Right cardiac atrium (tissue), 5 donors: Measurements from ENCODE around the gene OR52B2. TPM values are rescaled to one million over a fixed set of nuclear protein-coding genes. Genes with fewer than 3 reads are reported as not detected.
"Not testable (repeated sequence)": the region's sequence is repeated elsewhere in the genome, so short reads cannot be mapped to it uniquely, and the experiment has no call there.

Experiments
- ATAC-seq, 2 donors: fragments of 200-7000 bp; cut with Tn5 transposase; one replicate each; pipeline versions ENCODE4 v1.8.0 to v1.9.1; 2020; ENCODE audit warnings: moderate library complexity in 2 of 2, mild to moderate bottlenecking in 1 of 2
- DNase-seq, 3 donors: peaks; one replicate each; pipeline ENCODE4 v3.0.0-alpha.2; 2020
- H3K27ac ChIP-seq: one replicate; pipeline ENCODE4 v1.5.1; 2013; ENCODE audit warnings: mild to moderate bottlenecking, low read length, control low read depth, moderate library complexity
- H3K27me3 ChIP-seq: one replicate; pipeline ENCODE4 v1.6.1; 2013; ENCODE audit not compliant: control insufficient read depth, insufficient read depth
- H3K4me1 ChIP-seq: one replicate; pipeline ENCODE4 v1.6.1; 2013; ENCODE audit warnings: low read length; ENCODE audit not compliant: control insufficient read depth, insufficient read depth
- H3K4me3 ChIP-seq: one replicate; pipeline ENCODE4 v1.5.1; 2013; ENCODE audit warnings: low read length, control low read depth
- H3K9me3 ChIP-seq: one replicate; pipeline ENCODE4 v1.6.1; 2013; ENCODE audit warnings: low read length; ENCODE audit not compliant: control insufficient read depth
- WGBS: extraction: QIAGEN DNeasy Blood & Tissue Kit; methylation state at CpG from one replicate; pipeline ENCODE4 v1.1.7; 2013; 5-methylcytosine and 5-hydroxymethylcytosine counted together
- intact Hi-C, 4 donors: fragments of 100-400 bp; cut with DNase I; formaldehyde crosslinking; loops; one replicate each; pipeline versions ENCODE4 v1.11.0 to v1.14.0; 2022 to 2023
- polyA plus RNA-seq: library from polyadenylated mRNA; stranded (reverse); fragments of 200-250 nt; gene quantifications from one replicate; pipeline ENCODE4 v1.2.3, GENCODE V29; 2013
- total RNA-seq, 4 donors: library from RNA; stranded (reverse); fragmentation: NEBNext Ultra II Directional; extraction: Animal tissue kit (Norgen Biotek cat#: 25700); gene quantifications; one replicate each; pipeline ENCODE4 v1.2.1, GENCODE V29; 2021
- donor health status: healthy with polysubstance abuse.
- donor health status: DM: no; HTN: yes; CAD: no.
- donor health status: DM: no; HTN: no; CAD: no.
- donor health status: DM: no; HTN: yes; CAD: no; lungs with severe emphysema.
- donor health status: DM: yes; HTN: yes; CAD: no.

OR52B2 gene
- total and polyA plus RNA-seq, 5 donors: not detected

GRCh38 chr11:6151117-6151516 lies 19.0 kb downstream of the OR52B2 start:
- H3K27ac ChIP-seq: no peak overlapping the region
- no peaks in the 10 kb centered on the region for H3K4me1 ChIP-seq
- intact Hi-C loops: no loop called here
- H3K4me3 ChIP-seq: no peak overlapping the region
- DNase-seq (no peak), ATAC-seq (no peak)
- 28% methylated on average over 1 of the region's 1 CpG for WGBS
- no peaks in the 10 kb centered on the region for H3K9me3 ChIP-seq
- H3K27me3 ChIP-seq: no peaks in the 10 kb centered on the region

- WGBS: 59% methylated on average over 15 of the region's 21 CpGs
- ATAC-seq: not testable (repeated sequence)
These were observed 26.4 kb downstream of the OR52B2 start for GRCh38 chr11:6143737-6144136.

GRCh38 chr11:6142936-6143335 lies 27.2 kb downstream of the OR52B2 start:
- DNase-seq: no peak
- Histone ChIP-seq H3K4me1 (no peaks in the 10 kb centered on the region), H3K27ac (no peak overlapping the region), H3K27me3 (no peaks in the 10 kb centered on the region), H3K9me3 (no peaks in the 10 kb centered on the region), H3K4me3 (no peak overlapping the region)
- intact Hi-C loops: no loop called here
- ATAC-seq: no peak

More at GRCh38 chr11:6143737-6144136, 26.4 kb downstream of the OR52B2 start:
- intact Hi-C loops, H3K27ac ChIP-seq, H3K4me1 ChIP-seq, DNase-seq, H3K27me3 ChIP-seq, H3K9me3 ChIP-seq, H3K4me3 ChIP-seq: not testable (repeated sequence)

GRCh38 chr11:6135936-6136335 lies 34.2 kb downstream of the OR52B2 start:
- H3K4me1 ChIP-seq, H3K9me3 ChIP-seq, ATAC-seq, DNase-seq, H3K27ac ChIP-seq, H3K4me3 ChIP-seq, intact Hi-C loops, H3K27me3 ChIP-seq: not testable (repeated sequence)
- WGBS: 38% methylated on average over 2 of the region's 2 CpGs

GRCh38 chr11:6132431-6132830 lies 37.7 kb downstream of the OR52B2 start:
- no peak overlapping the region for H3K27ac ChIP-seq
- H3K27me3 ChIP-seq: no peaks in the 10 kb centered on the region
- no peaks in the 10 kb centered on the region for H3K4me1 ChIP-seq
- no peak for ATAC-seq
- intact Hi-C loops: no loop called here
- 88% methylated on average over 1 of the region's 1 CpG for WGBS
- H3K9me3 ChIP-seq: no peaks in the 10 kb centered on the region
- no peak for DNase-seq
- H3K4me3 ChIP-seq: no peak overlapping the region

- no peaks in the 10 kb centered on the region for H3K9me3 ChIP-seq
- no peak overlapping the region for H3K4me3 ChIP-seq
- intact Hi-C loops: no loop called here
- H3K27me3 ChIP-seq: no peaks in the 10 kb centered on the region
- no peak for ATAC-seq
- DNase-seq: no peak
- H3K4me1 ChIP-seq: no peaks in the 10 kb centered on the region
- H3K27ac ChIP-seq: no peak overlapping the region
- WGBS: 40% methylated on average over 1 of the region's 1 CpG
These were observed 40.5 kb downstream of the OR52B2 start for GRCh38 chr11:6129635-6130034.

- Histone ChIP-seq H3K27me3 (no peaks in the 10 kb centered on the region), H3K4me1 (no peaks in the 10 kb centered on the region), H3K27ac (no peak overlapping the region), H3K4me3 (no peak overlapping the region), H3K9me3 (no peaks in the 10 kb centered on the region)
- ATAC-seq (no peak), DNase-seq (no peak)
- WGBS: 86% methylated on average over 1 of the region's 1 CpG
- intact Hi-C loops: no loop called here
These were observed 41.1 kb downstream of the OR52B2 start for GRCh38 chr11:6129011-6129410.

GRCh38 chr11:6127881-6128280 lies 42.2 kb downstream of the OR52B2 start:
- H3K4me1 ChIP-seq: no peaks in the 10 kb centered on the region
- H3K4me3 ChIP-seq: no peak overlapping the region
- no peak overlapping the region for H3K27ac ChIP-seq
- DNase-seq (no peak), ATAC-seq (no peak)
- 65% methylated on average over 4 of the region's 4 CpGs for WGBS
- no peaks in the 10 kb centered on the region for H3K27me3 ChIP-seq
- H3K9me3 ChIP-seq: no peaks in the 10 kb centered on the region
- intact Hi-C loops: no loop called here

- no peak for ATAC-seq
- Histone ChIP-seq H3K4me1 (no peaks in the 10 kb centered on the region), H3K9me3 (no peaks in the 10 kb centered on the region), H3K4me3 (no peak overlapping the region), H3K27ac (no peak overlapping the region), H3K27me3 (no peaks in the 10 kb centered on the region)
- no peak for DNase-seq
- 46% methylated on average over 3 of the region's 3 CpGs for WGBS
- intact Hi-C loops: no loop called here
These were observed 45.9 kb downstream of the OR52B2 start for GRCh38 chr11:6124245-6124644.

Other genes starting within 250 kb of the OR52B2 start
- not detected for gene OR56A3, start 228.1 kb downstream of the OR52B2 start, total RNA-seq
- gene OR56A3, start 228.1 kb downstream of the OR52B2 start, polyA plus RNA-seq: not detected
- gene OR56A5, start 201.8 kb downstream of the OR52B2 start, total RNA-seq: not detected
- not detected for gene OR56A5, start 201.8 kb downstream of the OR52B2 start, polyA plus RNA-seq
- gene OR52L1, start 183.3 kb downstream of the OR52B2 start, total RNA-seq: not detected
- not detected for gene OR52L1, start 183.3 kb downstream of the OR52B2 start, polyA plus RNA-seq
- gene OR56A4, start 163.4 kb downstream of the OR52B2 start, total RNA-seq: not detected
- not detected for gene OR56A4, start 163.4 kb downstream of the OR52B2 start, polyA plus RNA-seq
- not detected for gene OR56A1, start 139.6 kb downstream of the OR52B2 start, total RNA-seq
- not detected for gene OR56A1, start 139.6 kb downstream of the OR52B2 start, polyA plus RNA-seq
- gene OR56B4, start 62.6 kb downstream of the OR52B2 start, total RNA-seq: not detected
- gene OR56B4, start 62.6 kb downstream of the OR52B2 start, polyA plus RNA-seq: not detected
- gene OR52W1, start 28.9 kb upstream of the OR52B2 start, total RNA-seq: not detected
- gene OR52W1, start 28.9 kb upstream of the OR52B2 start, polyA plus RNA-seq: not detected
- gene C11orf42, start 35.2 kb upstream of the OR52B2 start, total RNA-seq: not detected
- gene C11orf42, start 35.2 kb upstream of the OR52B2 start, polyA plus RNA-seq: not detected
- gene FHIP1B, start 64.3 kb upstream of the OR52B2 start, total RNA-seq: 10 to 100 TPM; 14.1 to 18.8 (median 17.2) TPM
- 19.5 TPM for gene FHIP1B, start 64.3 kb upstream of the OR52B2 start, polyA plus RNA-seq
- gene CNGA4, start 68.8 kb upstream of the OR52B2 start, total RNA-seq: under 1 TPM in 1 of 4 donors, not detected in 3; 0.19 TPM
- gene CNGA4, start 68.8 kb upstream of the OR52B2 start, polyA plus RNA-seq: 0.16 TPM
- not detected for gene CCKBR, start 89.5 kb upstream of the OR52B2 start, total RNA-seq
- 0.05 TPM for gene CCKBR, start 89.5 kb upstream of the OR52B2 start, polyA plus RNA-seq
- gene CAVIN3, start 150.2 kb upstream of the OR52B2 start, total RNA-seq: 10 to 100 TPM; 40.4 to 54.2 (median 45.2) TPM
- gene CAVIN3, start 150.2 kb upstream of the OR52B2 start, polyA plus RNA-seq: 72.4 TPM
- 10 to 100 TPM; 60.6 to 67.7 (median 65.0) TPM for gene SMPD1, start 220.1 kb upstream of the OR52B2 start, total RNA-seq
- gene SMPD1, start 220.1 kb upstream of the OR52B2 start, polyA plus RNA-seq: 57.9 TPM
- 10 to 100 TPM; 80.6 to 83.9 (median 82.4) TPM for gene APBB1, start 248.8 kb upstream of the OR52B2 start, total RNA-seq
- gene APBB1, start 248.8 kb upstream of the OR52B2 start, polyA plus RNA-seq: 70.6 TPM